CD4-positive, alpha-beta T cell treated with Interleukin-15 for 4 hours (primary cell): Measurements from ENCODE around the gene FAM3D.

Experiments
- DNase-seq: peaks from one replicate; pipeline ENCODE4 v3.0.0-alpha.2; 2020; ENCODE audit warnings: low spot score

Gene FAM3D

GRCh38 chr3:58626841-58627569 is 39.6 kb downstream of the FAM3D start:
- no peak for DNase-seq

GRCh38 chr3:58625196-58625824 is 41.3 kb downstream of the FAM3D start:
- no peak for DNase-seq

- DNase-seq: no peak
Measured at GRCh38 chr3:58624550-58624949, 42.0 kb downstream of the FAM3D start.

GRCh38 chr3:58623961-58624360 is 42.6 kb downstream of the FAM3D start:
- no peak for DNase-seq

- DNase-seq: no peak
Measured at GRCh38 chr3:58623478-58623877, 43.1 kb downstream of the FAM3D start.

- no peak for DNase-seq
Measured at GRCh38 chr3:58622892-58623291, 43.7 kb downstream of the FAM3D start.

- no peak for DNase-seq
Measured at GRCh38 chr3:58622436-58622835, 44.1 kb downstream of the FAM3D start.

GRCh38 chr3:58621086-58621830 is 45.3 kb downstream of the FAM3D start:
- DNase-seq: no peak

- no peak for DNase-seq
Measured at GRCh38 chr3:58620421-58620820, 46.2 kb downstream of the FAM3D start.

GRCh38 chr3:58617338-58617761 is 49.2 kb downstream of the FAM3D start:
- DNase-seq: no peak

GRCh38 chr3:58613236-58614132 is 53.1 kb downstream of the FAM3D start:
- no peak for DNase-seq

GRCh38 chr3:58612830-58613229 is 53.7 kb downstream of the FAM3D start:
- DNase-seq: no peak

GRCh38 chr3:58609990-58610389 is 56.6 kb downstream of the FAM3D start:
- DNase-seq: no peak

GRCh38 chr3:58608648-58609047 is 57.9 kb downstream of the FAM3D start:
- DNase-seq: no peak

GRCh38 chr3:58607816-58608215 is 58.8 kb downstream of the FAM3D start:
- DNase-seq: no peak

- no peak for DNase-seq
Measured at GRCh38 chr3:58606693-58607092, 59.9 kb downstream of the FAM3D start.

- no peak for DNase-seq
Measured at GRCh38 chr3:58604031-58604430, 62.5 kb downstream of the FAM3D start.

- no peak for DNase-seq
Measured at GRCh38 chr3:58603606-58604005, 63.0 kb downstream of the FAM3D start.

- DNase-seq: no peak
Measured at GRCh38 chr3:58597770-58598310, 68.7 kb downstream of the FAM3D start.

- no peak for DNase-seq
Measured at GRCh38 chr3:58596834-58597518, 69.6 kb downstream of the FAM3D start.

GRCh38 chr3:58594117-58594516 is 72.5 kb downstream of the FAM3D start:
- no peak for DNase-seq
